Measurements from ENCODE around the gene DNAJC24. TPM values are rescaled to one million over a fixed set of nuclear protein-coding genes. Genes with fewer than 3 reads are reported as not detected.

Gene DNAJC24
- total RNA-seq, 3 donors from 2014 or later, result 15.2 to 24.6 (median 23.4) TPM

DNA sequence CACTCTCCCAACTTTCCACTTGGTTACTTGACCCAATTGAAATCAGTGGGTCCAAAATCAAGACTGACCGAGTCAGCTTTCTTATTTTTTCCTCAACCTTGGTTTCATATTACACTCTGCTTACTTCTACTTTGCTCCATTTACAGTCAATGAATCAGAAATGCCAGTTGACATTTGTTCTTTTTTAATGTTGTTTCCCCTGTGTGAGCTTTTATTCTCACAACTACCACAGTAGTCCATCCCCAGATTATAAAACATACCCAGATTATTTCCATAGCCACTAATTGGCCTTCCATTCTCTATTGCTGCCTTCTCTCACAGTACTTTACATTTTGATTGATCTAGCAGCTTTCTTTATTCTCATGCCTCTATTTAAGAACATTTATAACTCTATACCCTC, 50.0 kb downstream of the DNAJC24 start:
- DNase-seq (ENCODE audit: low spot score in 2 of 2), result no peak
- Histone ChIP-seq H3K9me3 (no peaks in the 10 kb centered on the region), H3K4me1 (no peaks in the 10 kb centered on the region), H3K27ac (no peak overlapping the region), H3K4me3 (no peak overlapping the region), H3K36me3 (no peaks in the 10 kb centered on the region), H3K27me3 (no peaks in the 10 kb centered on the region)
- intact Hi-C loops (cut with DNase I; ENCODE audit: low total_unique reads), result no loop called here
- TF ChIP-seq POLR2A (IDR thresholded peaks at IDR 0.05) (no peak), POLR2AphosphoS5 (IDR thresholded peaks at IDR 0.05) (no peak)
- TF ChIP-seq, protein P1, sequence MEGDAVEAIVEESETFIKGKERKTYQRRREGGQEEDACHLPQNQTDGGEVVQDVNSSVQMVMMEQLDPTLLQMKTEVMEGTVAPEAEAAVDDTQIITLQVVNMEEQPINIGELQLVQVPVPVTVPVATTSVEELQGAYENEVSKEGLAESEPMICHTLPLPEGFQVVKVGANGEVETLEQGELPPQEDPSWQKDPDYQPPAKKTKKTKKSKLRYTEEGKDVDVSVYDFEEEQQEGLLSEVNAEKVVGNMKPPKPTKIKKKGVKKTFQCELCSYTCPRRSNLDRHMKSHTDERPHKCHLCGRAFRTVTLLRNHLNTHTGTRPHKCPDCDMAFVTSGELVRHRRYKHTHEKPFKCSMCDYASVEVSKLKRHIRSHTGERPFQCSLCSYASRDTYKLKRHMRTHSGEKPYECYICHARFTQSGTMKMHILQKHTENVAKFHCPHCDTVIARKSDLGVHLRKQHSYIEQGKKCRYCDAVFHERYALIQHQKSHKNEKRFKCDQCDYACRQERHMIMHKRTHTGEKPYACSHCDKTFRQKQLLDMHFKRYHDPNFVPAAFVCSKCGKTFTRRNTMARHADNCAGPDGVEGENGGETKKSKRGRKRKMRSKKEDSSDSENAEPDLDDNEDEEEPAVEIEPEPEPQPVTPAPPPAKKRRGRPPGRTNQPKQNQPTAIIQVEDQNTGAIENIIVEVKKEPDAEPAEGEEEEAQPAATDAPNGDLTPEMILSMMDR (IDR thresholded peaks at IDR 0.05), result no peak

GRCh38 chr11:31421820-31422219, 52.2 kb downstream of the DNAJC24 start:
- DNase-seq (ENCODE audit: low spot score in 2 of 2), result no peak
- Histone ChIP-seq H3K9me3 (no peaks in the 10 kb centered on the region), H3K4me1 (no peaks in the 10 kb centered on the region), H3K4me3 (no peak overlapping the region), H3K27ac (no peak overlapping the region), H3K36me3 (no peaks in the 10 kb centered on the region), H3K27me3 (no peaks in the 10 kb centered on the region)
- intact Hi-C loops (cut with DNase I; ENCODE audit: low total_unique reads), result no loop called here
- TF ChIP-seq POLR2AphosphoS5 (IDR thresholded peaks at IDR 0.05) (no peak), POLR2A (IDR thresholded peaks at IDR 0.05) (no peak)
- TF ChIP-seq, protein P1 (IDR thresholded peaks at IDR 0.05), result no peak

GRCh38 chr11:31422703-31423102, 53.0 kb downstream of the DNAJC24 start:
- no peak for DNase-seq (ENCODE audit: low spot score in 2 of 2)
- no peaks in the 10 kb centered on the region for H3K9me3 ChIP-seq
- no peaks in the 10 kb centered on the region for H3K4me1 ChIP-seq
- H3K36me3 ChIP-seq, result no peaks in the 10 kb centered on the region
- TF ChIP-seq POLR2AphosphoS5 (IDR thresholded peaks at IDR 0.05), result no peak
- TF ChIP-seq, protein P1 (IDR thresholded peaks at IDR 0.05), result no peak
- TF ChIP-seq POLR2A (IDR thresholded peaks at IDR 0.05), result no peak
- no peak overlapping the region for H3K4me3 ChIP-seq
- no peak overlapping the region for H3K27ac ChIP-seq
- no peaks in the 10 kb centered on the region for H3K27me3 ChIP-seq
- intact Hi-C loops (cut with DNase I; ENCODE audit: low total_unique reads), result no loop called here

GRCh38 chr11:31424652-31425051, 55.0 kb downstream of the DNAJC24 start:
- intact Hi-C loops (cut with DNase I; ENCODE audit: low total_unique reads), result no loop called here
- H3K4me3 ChIP-seq, result no peak overlapping the region
- no peaks in the 10 kb centered on the region for H3K27me3 ChIP-seq
- H3K36me3 ChIP-seq, result no peaks in the 10 kb centered on the region
- no peak overlapping the region for H3K27ac ChIP-seq
- no peak for DNase-seq (ENCODE audit: low spot score in 2 of 2)
- H3K4me1 ChIP-seq, result no peaks in the 10 kb centered on the region
- TF ChIP-seq, protein P1 (IDR thresholded peaks at IDR 0.05), result no peak
- no peak for TF ChIP-seq POLR2AphosphoS5 (IDR thresholded peaks at IDR 0.05)
- no peak for TF ChIP-seq POLR2A (IDR thresholded peaks at IDR 0.05)
- H3K9me3 ChIP-seq, result no peaks in the 10 kb centered on the region

DNA sequence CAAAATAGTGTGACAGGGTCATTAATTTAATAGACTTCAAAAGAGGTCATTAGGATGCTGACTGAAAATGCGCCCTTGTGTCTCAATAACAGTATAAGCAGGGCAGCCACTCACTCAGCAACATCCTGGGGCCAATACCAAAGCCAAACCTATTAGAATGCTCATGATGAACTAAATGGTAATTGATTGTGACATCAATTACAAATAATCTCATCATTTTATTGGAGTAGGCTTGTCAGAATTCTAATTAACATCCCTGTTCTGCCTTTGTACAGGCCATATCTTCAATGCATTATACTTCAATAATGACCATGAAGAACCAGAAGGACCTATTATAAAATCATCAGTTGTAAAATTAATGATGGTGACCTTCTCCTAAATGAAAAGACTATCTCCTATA, 64.2 kb downstream of the DNAJC24 start:
- Histone ChIP-seq H3K4me1 (no peaks in the 10 kb centered on the region), H3K36me3 (no peaks in the 10 kb centered on the region), H3K27ac (no peak overlapping the region), H3K27me3 (no peaks in the 10 kb centered on the region), H3K4me3 (no peak overlapping the region), H3K9me3 (no peaks in the 10 kb centered on the region)
- intact Hi-C loops (cut with DNase I; ENCODE audit: low total_unique reads), result no loop called here
- DNase-seq (ENCODE audit: low spot score in 2 of 2), result no peak
- TF ChIP-seq POLR2A (IDR thresholded peaks at IDR 0.05) (no peak), POLR2AphosphoS5 (IDR thresholded peaks at IDR 0.05) (no peak)
- TF ChIP-seq, protein P1 (IDR thresholded peaks at IDR 0.05), result no peak
